Stimulated activated CD8-positive, alpha-beta memory T cell treated with anti-CD3 and anti-CD28 coated beads, Interleukin-7, amount 100 ng/mL, for 48 hours (primary cell): ENCODE measurements around the gene DND1.
"Not testable (repeated sequence)": the region's sequence is repeated elsewhere in the genome, so short reads cannot be mapped to it uniquely, and the experiment has no call there.

ENCODE experiments used
- DNase-seq, 2 donors: peaks; one replicate each; pipeline ENCODE4 v3.0.0-alpha.2; 2020; ENCODE audit warnings: low read depth in 1 of 2; ENCODE audit errors: extremely low read depth in 1 of 2

Gene DND1

GRCh38 chr5:140673187-140673976, at the start of gene DND1:
DND1 (minus strand) TSS chr5:140673576; CDS start chr5:140673542, 34 bp downstream.
- DNase-seq, result no peak

GRCh38 chr5:140721395-140721794, 48.0 kb upstream of the DND1 start:
- DNase-seq, result not testable (repeated sequence)

GRCh38 chr5:140720738-140721137, 47.4 kb upstream of the DND1 start:
- not testable (repeated sequence) for DNase-seq

GRCh38 chr5:140718266-140718592, 44.9 kb upstream of the DND1 start:
- DNase-seq, result no peak

- DNase-seq, result not testable (repeated sequence)
These were observed 42.9 kb upstream of the DND1 start for GRCh38 chr5:140716238-140716637.

GRCh38 chr5:140713562-140714094, 40.3 kb upstream of the DND1 start:
- no peak for DNase-seq

GRCh38 chr5:140711794-140712193, 38.4 kb upstream of the DND1 start:
- no peak for DNase-seq

GRCh38 chr5:140710899-140711552, 37.6 kb upstream of the DND1 start:
- DNase-seq, result peak; percentile 72 to 83

GRCh38 chr5:140708787-140709186, 35.4 kb upstream of the DND1 start:
- DNase-seq, result not testable (repeated sequence)

- no peak for DNase-seq
These were observed 34.4 kb upstream of the DND1 start for GRCh38 chr5:140707812-140708211.

GRCh38 chr5:140700177-140701144, 27.1 kb upstream of the DND1 start, which contains the start of gene ZMAT2:
ZMAT2 (plus strand) TSS chr5:140700447; CDS start chr5:140700461, 14 bp downstream.
- peak; percentile 75 to 92 for DNase-seq

GRCh38 chr5:140696891-140697492, 23.6 kb upstream of the DND1 start:
- DNase-seq, result no peak

GRCh38 chr5:140694276-140694675, 20.9 kb upstream of the DND1 start:
- no peak for DNase-seq

GRCh38 chr5:140690941-140691924, 17.9 kb upstream of the DND1 start, which contains the start of the genes HARS1 and HARS2:
HARS1 (minus strand) TSS chr5:140691370; CDS start chr5:140691304, 66 bp downstream.
HARS2 (plus strand) TSS chr5:140691455; CDS start chr5:140691649, 194 bp downstream.
- peak; percentile 78 to 87 for DNase-seq

GRCh38 chr5:140690376-140690932, 17.1 kb upstream of the DND1 start:
- DNase-seq, result no peak

- no peak for DNase-seq
These were observed 5.6 kb upstream of the DND1 start for GRCh38 chr5:140678993-140679392.

GRCh38 chr5:140677947-140678346, 4.6 kb upstream of the DND1 start:
- no peak for DNase-seq

GRCh38 chr5:140674629-140675028, 1.3 kb upstream of the DND1 start:
- DNase-seq, result no peak

- DNase-seq, result no peak
These were observed 835 bp upstream of the DND1 start for GRCh38 chr5:140674211-140674610.
